GM12892 (cell line): ENCODE measurements around the gene CPXM1.

Experiments used
- POLR2A ChIP-seq: IDR thresholded peaks from 2 replicates; pipeline ENCODE4 v1.6.1; 2011; ENCODE audit warnings: low read depth, low read length, control low read depth
- POLR2AphosphoS5 ChIP-seq: IDR thresholded peaks from 2 replicates; pipeline ENCODE4 v1.6.1; 2011; ENCODE audit warnings: low read depth, low read length, control low read depth
- TAF1 ChIP-seq: IDR thresholded peaks from 2 replicates; pipeline ENCODE4 v1.6.1; 2011; ENCODE audit warnings: low read depth, mild to moderate bottlenecking, control low read depth, low read length, borderline replicate concordance

- TF ChIP-seq POLR2AphosphoS5 (no peak), TAF1 (no peak), POLR2A (no peak)
Observed at GRCh38 chr20:2759143-2759542, 41.3 kb downstream of the CPXM1 start.
